ENCODE results near the gene CARS1. TPM values are rescaled to one million over a fixed set of nuclear protein-coding genes. Genes with fewer than 3 reads are reported as not detected.

CARS1 gene
- total and polyA plus RNA-seq, 2 of the 4 experiments (the other 2 are of a cell fraction) = 72.7 to 78.3 TPM

DNA sequence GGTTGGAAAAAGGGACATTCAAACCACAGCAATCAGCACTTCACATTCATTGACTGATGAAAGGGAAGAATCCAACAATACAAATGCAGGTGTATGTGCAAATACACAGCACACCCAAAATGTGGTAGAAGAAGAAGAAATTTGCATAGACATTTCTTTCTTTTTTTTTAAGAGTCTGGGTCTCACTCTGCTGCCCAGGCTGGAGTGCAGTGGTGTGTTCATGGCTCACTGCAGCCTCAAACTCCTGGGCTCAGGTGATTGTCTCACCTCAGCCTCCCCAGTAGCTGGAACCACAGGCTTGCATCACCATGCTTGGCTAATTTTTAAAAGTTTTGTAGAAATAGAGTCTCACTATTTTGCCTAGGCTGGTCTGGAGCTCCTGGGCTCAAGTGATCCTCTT, 21.9 kb downstream of the CARS1 start:
- POLR2A ChIA-PET (ENCODE audit: unreplicated experiment) = no interaction called here
- no peak overlapping the region for H3K18ac ChIP-seq (ENCODE audit: low read depth, low read length)
- no peak overlapping the region for H4K91ac ChIP-seq (ENCODE audit: insufficient read depth, low read depth, low read length)
- H4K20me1 ChIP-seq (ENCODE audit: insufficient read depth, low read length) = peaks cover 68% of the 10 kb centered on the region
- TF ChIP-seq FOS (IDR thresholded peaks at IDR 0.05; ENCODE audit: low read depth, low read length) (no peak), BHLHE40 (IDR thresholded peaks at IDR 0.05; ENCODE audit: low read depth, low read length) (no peak), CEBPB (IDR thresholded peaks at IDR 0.05; ENCODE audit: low read depth, low read length) (no peak), CHD1 (IDR thresholded peaks at IDR 0.05; ENCODE audit: low read depth, low read length) (no peak), RFX5 (IDR thresholded peaks at IDR 0.05; ENCODE audit: low read depth, low read length) (no peak), MAZ (IDR thresholded peaks at IDR 0.05; ENCODE audit: borderline replicate concordance, low read depth, low read length) (no peak), NFE2L2 (IDR thresholded peaks at IDR 0.05; ENCODE audit: low read depth, low read length) (no peak), SMC3 (IDR thresholded peaks at IDR 0.05; ENCODE audit: low read depth, low read length) (no peak), MAFK (IDR thresholded peaks at IDR 0.05; ENCODE audit: low read depth, low read length) (no peak), RAD21 (IDR thresholded peaks at IDR 0.05; ENCODE audit: low read length) (no peak), RCOR1 (IDR thresholded peaks at IDR 0.05; ENCODE audit: insufficient replicate concordance, low read length) (no peak), POLR2A (IDR thresholded peaks at IDR 0.05; ENCODE audit: low read depth, low read length) (no peak), MXI1 (IDR thresholded peaks at IDR 0.05; ENCODE audit: borderline replicate concordance, low read depth, low read length) (no peak)
- TF ChIP-seq, protein P1, sequence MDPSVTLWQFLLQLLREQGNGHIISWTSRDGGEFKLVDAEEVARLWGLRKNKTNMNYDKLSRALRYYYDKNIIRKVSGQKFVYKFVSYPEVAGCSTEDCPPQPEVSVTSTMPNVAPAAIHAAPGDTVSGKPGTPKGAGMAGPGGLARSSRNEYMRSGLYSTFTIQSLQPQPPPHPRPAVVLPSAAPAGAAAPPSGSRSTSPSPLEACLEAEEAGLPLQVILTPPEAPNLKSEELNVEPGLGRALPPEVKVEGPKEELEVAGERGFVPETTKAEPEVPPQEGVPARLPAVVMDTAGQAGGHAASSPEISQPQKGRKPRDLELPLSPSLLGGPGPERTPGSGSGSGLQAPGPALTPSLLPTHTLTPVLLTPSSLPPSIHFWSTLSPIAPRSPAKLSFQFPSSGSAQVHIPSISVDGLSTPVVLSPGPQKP (IDR thresholded peaks at IDR 0.05; ENCODE audit: borderline replicate concordance, low read depth, low read length) = no peak
- TF ChIP-seq, protein P2, sequence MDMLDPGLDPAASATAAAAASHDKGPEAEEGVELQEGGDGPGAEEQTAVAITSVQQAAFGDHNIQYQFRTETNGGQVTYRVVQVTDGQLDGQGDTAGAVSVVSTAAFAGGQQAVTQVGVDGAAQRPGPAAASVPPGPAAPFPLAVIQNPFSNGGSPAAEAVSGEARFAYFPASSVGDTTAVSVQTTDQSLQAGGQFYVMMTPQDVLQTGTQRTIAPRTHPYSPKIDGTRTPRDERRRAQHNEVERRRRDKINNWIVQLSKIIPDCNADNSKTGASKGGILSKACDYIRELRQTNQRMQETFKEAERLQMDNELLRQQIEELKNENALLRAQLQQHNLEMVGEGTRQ (IDR thresholded peaks at IDR 0.05; ENCODE audit: low read depth, low read length) = no peak
- TF ChIP-seq, protein P3, sequence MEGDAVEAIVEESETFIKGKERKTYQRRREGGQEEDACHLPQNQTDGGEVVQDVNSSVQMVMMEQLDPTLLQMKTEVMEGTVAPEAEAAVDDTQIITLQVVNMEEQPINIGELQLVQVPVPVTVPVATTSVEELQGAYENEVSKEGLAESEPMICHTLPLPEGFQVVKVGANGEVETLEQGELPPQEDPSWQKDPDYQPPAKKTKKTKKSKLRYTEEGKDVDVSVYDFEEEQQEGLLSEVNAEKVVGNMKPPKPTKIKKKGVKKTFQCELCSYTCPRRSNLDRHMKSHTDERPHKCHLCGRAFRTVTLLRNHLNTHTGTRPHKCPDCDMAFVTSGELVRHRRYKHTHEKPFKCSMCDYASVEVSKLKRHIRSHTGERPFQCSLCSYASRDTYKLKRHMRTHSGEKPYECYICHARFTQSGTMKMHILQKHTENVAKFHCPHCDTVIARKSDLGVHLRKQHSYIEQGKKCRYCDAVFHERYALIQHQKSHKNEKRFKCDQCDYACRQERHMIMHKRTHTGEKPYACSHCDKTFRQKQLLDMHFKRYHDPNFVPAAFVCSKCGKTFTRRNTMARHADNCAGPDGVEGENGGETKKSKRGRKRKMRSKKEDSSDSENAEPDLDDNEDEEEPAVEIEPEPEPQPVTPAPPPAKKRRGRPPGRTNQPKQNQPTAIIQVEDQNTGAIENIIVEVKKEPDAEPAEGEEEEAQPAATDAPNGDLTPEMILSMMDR (conservative IDR thresholded peaks at IDR 0.05; ENCODE audit: low read depth, low read length) = no peak
- H3K9me1 ChIP-seq (ENCODE audit: insufficient read depth, low read length) = peaks cover 2% of the 10 kb centered on the region; the same call in 1 of the 2 replicates
- no peak for DNase-seq
- H2BK20ac ChIP-seq (ENCODE audit: low read depth, low read length) = no peak overlapping the region
- H3K36me3 ChIP-seq (ENCODE audit: control insufficient read depth, insufficient read depth, low read length) = peaks cover 60% of the 10 kb centered on the region
- dilution Hi-C loops (cut with HindIII; ENCODE audit: low sequenced_read_pairs, unreplicated experiment) = no loop called here
- H3K56ac ChIP-seq (ENCODE audit: extremely low read depth, insufficient read depth, low read length) = no peak overlapping the region
- H2BK15ac ChIP-seq (ENCODE audit: low read depth, low read length) = no peak overlapping the region
- no peak overlapping the region for H4K5ac ChIP-seq (ENCODE audit: low read depth, low read length)
- CTCF ChIA-PET = no interaction called here
- no peak for ATAC-seq (ENCODE audit: low read depth)
- H3K4me2 ChIP-seq (ENCODE audit: low read depth, low read length) = no peak overlapping the region
- H3K4me3 ChIP-seq (ENCODE audit: insufficient read depth, low read depth, low read length) = no peak overlapping the region
- no peak overlapping the region for H3K27ac ChIP-seq (ENCODE audit: insufficient read depth, low read length)
- peaks cover 39 to 77% of the 10 kb centered on the region in 2 experiments for H3K79me1 ChIP-seq (ENCODE audit: low read depth in 1 of 2, low read length in 2 of 2)
- H4K8ac ChIP-seq (ENCODE audit: low read depth in 2 of 2, low read length in 2 of 2) = no peak overlapping the region
- H3K4ac ChIP-seq (ENCODE audit: low read depth, low read length) = no peak overlapping the region
- H2BK5ac ChIP-seq (ENCODE audit: low read depth, low read length, poor library complexity, severe bottlenecking) = no peak overlapping the region
- H3K14ac ChIP-seq (replicated peaks; ENCODE audit: low read depth, low read length) = no peak overlapping the region
- H3K23ac ChIP-seq (ENCODE audit: low read depth, low read length) = no peak overlapping the region
- H3K9me3 ChIP-seq (ENCODE audit: control insufficient read depth, insufficient read depth, low read length) = no peaks in the 10 kb centered on the region
- intact Hi-C loops (cut with micrococcal nuclease) = loop anchor here (5.0 to 10.0 kb wide), 2 partner anchors 57 to 369 kb away; no protein-coding TSS in a partner anchor
- no peak overlapping the region for H2AFZ ChIP-seq (replicated peaks; ENCODE audit: low read length, poor library complexity)
- no peaks in the 10 kb centered on the region for H3K27me3 ChIP-seq (ENCODE audit: control insufficient read depth, insufficient read depth, low read length)
- in situ Hi-C loops (cut with MboI; ENCODE audit: low sequenced_read_pairs) = no loop called here
- BruUV-seq (replicated peaks) = no TSS peak
- no peak overlapping the region for H2BK120ac ChIP-seq (ENCODE audit: low read depth, low read length)
- H2AK9ac ChIP-seq (replicated peaks; ENCODE audit: low read depth, low read length, poor library complexity) = no peak overlapping the region
- H3K9ac ChIP-seq (ENCODE audit: low read depth, low read length) = no peak overlapping the region
- H2AK5ac ChIP-seq (ENCODE audit: low read depth, low read length) = no peak overlapping the region
- no peaks in the 10 kb centered on the region for H3K4me1 ChIP-seq (ENCODE audit: control insufficient read depth, insufficient read depth, low read length)

All from IMR-90 (cell line).